GM10266 (cell line): Measurements from ENCODE around the gene TRIP10.
"Not testable (repeated sequence)": the region's sequence is repeated elsewhere in the genome, so short reads cannot be mapped to it uniquely, and the experiment has no call there.

Experiments used
- DNase-seq: peaks from one replicate; pipeline ENCODE4 v3.0.0; 2012; ENCODE audit errors: extremely low spot score
- CTCF ChIP-seq: IDR thresholded peaks from 2 replicates; pipeline ENCODE4 v1.5.1; 2012; ENCODE audit warnings: mild to moderate bottlenecking, low read depth; ENCODE audit not compliant: control insufficient read depth, insufficient read depth; ENCODE audit errors: missing control alignments

Gene TRIP10

GRCh38 chr19:6707011-6707657, 32.3 kb upstream of the TRIP10 start:
- TF ChIP-seq CTCF, result no peak

GRCh38 chr19:6707658-6708018, 31.8 kb upstream of the TRIP10 start:
- no peak for TF ChIP-seq CTCF
- DNase-seq, result no peak

More at GRCh38 chr19:6707011-6707657, 32.3 kb upstream of the TRIP10 start:
- DNase-seq, result no peak

GRCh38 chr19:6708346-6708745, 31.1 kb upstream of the TRIP10 start:
- no peak for TF ChIP-seq CTCF
- DNase-seq, result no peak

- not testable (repeated sequence) for DNase-seq
Observed at GRCh38 chr19:6708913-6709312, 30.6 kb upstream of the TRIP10 start.

- no peak for TF ChIP-seq CTCF
- no peak for DNase-seq
Observed at GRCh38 chr19:6709549-6709948, 29.9 kb upstream of the TRIP10 start.

GRCh38 chr19:6710273-6711077, 29.0 kb upstream of the TRIP10 start:
- peak; percentile 53 for TF ChIP-seq CTCF
- DNase-seq, result no peak

- DNase-seq, result no peak
- no peak for TF ChIP-seq CTCF
Observed at GRCh38 chr19:6711078-6711361, 28.5 kb upstream of the TRIP10 start.

GRCh38 chr19:6711605-6712004, 27.9 kb upstream of the TRIP10 start:
- no peak for DNase-seq
- TF ChIP-seq CTCF, result no peak
